ENCODE results near the gene ERP29. TPM values are rescaled to one million over a fixed set of nuclear protein-coding genes. Genes with fewer than 3 reads are reported as not detected.

The ERP29 gene
- 21.6 TPM for total RNA-seq

DNA sequence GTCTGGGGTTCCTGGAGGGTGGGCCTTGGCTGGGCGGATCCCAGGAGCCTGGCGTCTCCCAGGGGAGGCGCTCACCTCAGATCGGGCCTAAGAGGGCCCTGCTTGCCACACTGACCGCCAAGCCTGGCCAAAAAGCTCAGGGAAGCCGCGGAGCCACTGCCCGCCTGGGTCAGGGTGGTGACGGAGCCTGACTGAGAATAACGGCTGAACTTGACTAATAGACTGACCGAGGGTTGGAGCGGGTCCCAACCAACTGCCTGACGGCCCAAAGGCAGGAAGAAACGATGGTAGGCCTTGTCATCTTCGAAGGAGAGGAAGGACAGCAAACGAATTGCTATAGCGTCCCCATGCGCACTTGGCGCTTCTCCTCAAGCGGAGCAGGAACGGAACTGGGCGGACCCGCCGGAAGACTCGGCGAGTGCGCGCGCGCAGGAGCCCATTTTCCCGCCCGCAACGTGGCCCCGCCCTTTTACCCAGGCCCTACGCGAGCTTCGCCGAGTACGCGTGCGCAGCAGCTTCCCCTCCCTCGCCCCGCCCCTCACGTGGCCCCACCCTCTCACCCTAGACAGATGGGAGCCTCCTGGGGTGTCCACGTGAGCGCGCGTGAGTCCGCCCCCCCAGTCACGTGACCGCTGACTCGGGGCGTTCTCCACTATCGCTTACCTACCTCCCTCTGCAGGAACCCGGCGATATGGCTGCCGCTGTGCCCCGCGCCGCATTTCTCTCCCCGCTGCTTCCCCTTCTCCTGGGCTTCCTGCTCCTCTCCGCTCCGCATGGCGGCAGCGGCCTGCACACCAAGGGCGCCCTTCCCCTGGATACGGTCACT lies at the start of gene ERP29, which contains the start of gene TMEM116:
TSS of gene ERP29 (plus strand) at position 652 of the 826 bp plus-strand sequence. CDS start at position 692, 40 bp downstream.
TSS of gene TMEM116 (minus strand) at position 391 of the 826 bp plus-strand sequence. CDS start 7,895 bp downstream, outside the sequence.
- Histone ChIP-seq H3K4me3 (peak within 1 kb of the TSS; percentile 85), H3K27ac (peak within 1 kb of the TSS; percentile 97 to 99), H3K36me3 (no peaks in the 10 kb centered on the region), H3K27me3 (no peaks in the 10 kb centered on the region), H3K4me1 (peaks cover 3 to 20% of the 10 kb centered on the region in 2 donors), H3K9me3 (no peaks in the 10 kb centered on the region)
- intact Hi-C loops (cut with DNase I), result loop anchor here (1.0 to 10.0 kb wide), 6 partner anchors 68 to 372 kb away; partner anchors contain the start of genes ACAD10, BRAP, HECTD4 and NAA25
- TF ChIP-seq, protein P1, sequence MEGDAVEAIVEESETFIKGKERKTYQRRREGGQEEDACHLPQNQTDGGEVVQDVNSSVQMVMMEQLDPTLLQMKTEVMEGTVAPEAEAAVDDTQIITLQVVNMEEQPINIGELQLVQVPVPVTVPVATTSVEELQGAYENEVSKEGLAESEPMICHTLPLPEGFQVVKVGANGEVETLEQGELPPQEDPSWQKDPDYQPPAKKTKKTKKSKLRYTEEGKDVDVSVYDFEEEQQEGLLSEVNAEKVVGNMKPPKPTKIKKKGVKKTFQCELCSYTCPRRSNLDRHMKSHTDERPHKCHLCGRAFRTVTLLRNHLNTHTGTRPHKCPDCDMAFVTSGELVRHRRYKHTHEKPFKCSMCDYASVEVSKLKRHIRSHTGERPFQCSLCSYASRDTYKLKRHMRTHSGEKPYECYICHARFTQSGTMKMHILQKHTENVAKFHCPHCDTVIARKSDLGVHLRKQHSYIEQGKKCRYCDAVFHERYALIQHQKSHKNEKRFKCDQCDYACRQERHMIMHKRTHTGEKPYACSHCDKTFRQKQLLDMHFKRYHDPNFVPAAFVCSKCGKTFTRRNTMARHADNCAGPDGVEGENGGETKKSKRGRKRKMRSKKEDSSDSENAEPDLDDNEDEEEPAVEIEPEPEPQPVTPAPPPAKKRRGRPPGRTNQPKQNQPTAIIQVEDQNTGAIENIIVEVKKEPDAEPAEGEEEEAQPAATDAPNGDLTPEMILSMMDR (IDR thresholded peaks at IDR 0.05), result peak; percentile 77 to 85 (median 82)
- DNase-seq (ENCODE audit: low spot score in 2 of 2), result peak; percentile 97 to 100

DNA sequence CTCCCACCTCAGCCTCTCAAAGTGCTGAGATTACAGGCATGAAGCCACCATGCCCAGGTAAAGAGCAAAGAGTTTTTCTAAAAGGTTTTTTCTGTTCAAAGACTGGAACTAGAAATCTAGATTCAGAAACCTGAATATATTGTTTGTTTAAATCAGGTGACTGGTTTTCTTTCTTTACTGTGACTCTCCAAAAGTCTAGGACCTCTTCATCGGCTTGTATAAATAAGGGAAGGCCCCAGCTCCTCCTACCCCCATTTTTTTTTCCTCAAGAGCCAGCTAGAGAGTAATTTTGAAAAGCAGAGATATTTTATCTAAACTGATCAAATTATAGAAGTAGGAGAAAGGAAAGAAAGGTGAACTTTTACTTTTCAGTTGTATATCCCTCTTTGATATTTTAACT lies 48.3 kb upstream of the ERP29 start:
- intact Hi-C loops (cut with DNase I), result no loop called here
- Histone ChIP-seq H3K9me3 (peaks cover 0 to under 1% of the 10 kb centered on the region in 2 donors), H3K4me1 (no peaks in the 10 kb centered on the region), H3K4me3 (no peak overlapping the region), H3K27me3 (no peaks in the 10 kb centered on the region), H3K27ac (no peak overlapping the region), H3K36me3 (no peaks in the 10 kb centered on the region)
- TF ChIP-seq, protein P1 (IDR thresholded peaks at IDR 0.05), result no peak
- DNase-seq (ENCODE audit: low spot score in 2 of 2), result no peak

DNA sequence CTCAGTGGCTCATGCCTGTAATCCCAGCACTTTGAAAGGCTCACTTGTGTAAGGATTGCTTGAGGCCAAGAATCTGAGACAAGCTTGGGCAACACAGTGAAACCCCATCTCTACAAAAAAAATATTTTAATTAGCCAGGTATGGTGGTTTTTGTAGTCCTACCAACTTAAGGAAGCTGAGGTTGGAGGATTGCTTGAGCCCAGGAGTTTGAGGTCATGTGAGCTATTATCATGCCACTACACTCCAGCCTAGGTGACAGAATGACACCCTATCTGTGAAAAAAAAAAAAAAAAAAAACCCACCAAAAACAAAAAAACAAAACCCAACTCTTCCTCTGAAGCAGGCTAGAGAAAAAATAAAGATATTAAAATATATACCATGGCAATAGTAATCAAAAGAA lies 41.4 kb upstream of the ERP29 start:
- intact Hi-C loops (cut with DNase I), result no loop called here
- Histone ChIP-seq H3K9me3 (peaks cover 0 to 18% of the 10 kb centered on the region in 2 donors), H3K27ac (no peak overlapping the region), H3K4me3 (no peak overlapping the region), H3K4me1 (no peaks in the 10 kb centered on the region), H3K36me3 (no peaks in the 10 kb centered on the region), H3K27me3 (no peaks in the 10 kb centered on the region)
- TF ChIP-seq, protein P1 (IDR thresholded peaks at IDR 0.05), result no peak
- DNase-seq (ENCODE audit: low spot score in 2 of 2), result no peak

DNA sequence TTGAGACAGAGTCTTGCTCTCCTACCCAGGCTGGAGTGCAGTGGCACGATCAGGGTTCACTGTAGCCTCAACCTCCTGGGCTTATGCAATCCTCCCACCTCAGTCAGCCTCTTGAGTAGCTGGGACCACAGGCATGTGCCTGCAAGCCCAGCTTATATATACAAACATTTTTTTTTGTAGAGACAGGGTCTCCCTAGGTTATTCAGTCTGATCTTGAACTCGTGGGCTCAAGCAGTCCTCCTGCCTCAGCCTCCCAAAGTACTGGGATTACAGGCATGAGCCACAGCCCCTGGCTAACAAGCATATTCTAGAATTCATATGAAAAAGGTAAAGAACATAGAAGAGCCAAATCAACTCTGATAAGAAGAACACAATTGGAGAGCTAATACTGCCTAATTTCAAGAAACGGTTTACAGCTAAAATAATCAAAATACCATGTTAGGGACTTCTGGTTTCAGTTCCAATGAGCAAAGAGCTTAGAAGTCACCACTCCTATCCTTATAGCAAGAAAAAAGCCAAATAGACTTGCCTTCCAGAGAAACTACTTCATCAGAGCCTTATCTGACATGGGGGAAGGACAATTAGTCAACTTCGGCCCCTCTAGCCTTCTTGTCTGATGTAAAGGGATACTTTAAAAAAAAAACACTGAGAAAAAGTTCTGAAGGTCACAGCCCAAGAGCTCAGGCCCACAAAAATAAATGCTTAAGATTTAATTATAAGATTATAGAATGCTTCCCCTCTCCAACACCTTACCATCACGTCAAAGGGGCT lies 37.9 kb upstream of the ERP29 start:
- Histone ChIP-seq H3K27ac (no peak overlapping the region), H3K9me3 (peaks cover 0 to 14% of the 10 kb centered on the region in 2 donors), H3K27me3 (no peaks in the 10 kb centered on the region), H3K36me3 (no peaks in the 10 kb centered on the region), H3K4me3 (no peak overlapping the region), H3K4me1 (no peaks in the 10 kb centered on the region)
- TF ChIP-seq, protein P1 (IDR thresholded peaks at IDR 0.05), result no peak
- no peak for DNase-seq (ENCODE audit: low spot score in 2 of 2)
- intact Hi-C loops (cut with DNase I), result no loop called here

DNA sequence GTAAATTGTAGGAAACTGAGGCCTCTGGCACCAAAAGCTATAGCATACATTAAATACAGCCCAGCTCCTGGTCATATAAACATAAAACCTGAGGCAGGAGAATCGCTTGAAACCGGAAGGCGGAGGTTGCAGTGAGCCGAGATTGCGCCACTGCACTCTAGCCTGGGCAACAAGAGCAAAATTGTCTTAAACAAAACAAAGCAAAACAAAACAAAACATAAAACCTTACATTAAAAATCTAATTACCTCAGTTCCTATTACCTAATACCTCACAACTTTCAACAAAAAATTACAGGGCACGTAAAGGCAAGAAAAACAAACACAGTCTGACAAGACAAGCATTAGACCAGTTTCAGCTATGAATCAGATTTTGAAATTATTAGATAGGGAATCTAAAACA lies 36.9 kb upstream of the ERP29 start:
- Histone ChIP-seq H3K27ac (no peak overlapping the region), H3K36me3 (no peaks in the 10 kb centered on the region), H3K27me3 (no peaks in the 10 kb centered on the region), H3K4me3 (no peak overlapping the region), H3K4me1 (no peaks in the 10 kb centered on the region), H3K9me3 (peaks cover 0 to 5% of the 10 kb centered on the region in 2 donors)
- no peak for DNase-seq (ENCODE audit: low spot score in 2 of 2)
- intact Hi-C loops (cut with DNase I), result no loop called here
- TF ChIP-seq, protein P1 (IDR thresholded peaks at IDR 0.05), result no peak
